HG02588 (cell line): Measurements from ENCODE around the gene FITM1.

Source experiments
- ATAC-seq: cut with Tn5 transposase; IDR thresholded peaks from one replicate; pipeline ENCODE4 v1.9.1; 2021; ENCODE audit warnings: mild to moderate bottlenecking, moderate library complexity; ENCODE audit not compliant: unreplicated experiment

Gene FITM1

GRCh38 chr14:24137529-24138395 lies 7.3 kb downstream of the FITM1 start:
- no peak for ATAC-seq

DNA sequence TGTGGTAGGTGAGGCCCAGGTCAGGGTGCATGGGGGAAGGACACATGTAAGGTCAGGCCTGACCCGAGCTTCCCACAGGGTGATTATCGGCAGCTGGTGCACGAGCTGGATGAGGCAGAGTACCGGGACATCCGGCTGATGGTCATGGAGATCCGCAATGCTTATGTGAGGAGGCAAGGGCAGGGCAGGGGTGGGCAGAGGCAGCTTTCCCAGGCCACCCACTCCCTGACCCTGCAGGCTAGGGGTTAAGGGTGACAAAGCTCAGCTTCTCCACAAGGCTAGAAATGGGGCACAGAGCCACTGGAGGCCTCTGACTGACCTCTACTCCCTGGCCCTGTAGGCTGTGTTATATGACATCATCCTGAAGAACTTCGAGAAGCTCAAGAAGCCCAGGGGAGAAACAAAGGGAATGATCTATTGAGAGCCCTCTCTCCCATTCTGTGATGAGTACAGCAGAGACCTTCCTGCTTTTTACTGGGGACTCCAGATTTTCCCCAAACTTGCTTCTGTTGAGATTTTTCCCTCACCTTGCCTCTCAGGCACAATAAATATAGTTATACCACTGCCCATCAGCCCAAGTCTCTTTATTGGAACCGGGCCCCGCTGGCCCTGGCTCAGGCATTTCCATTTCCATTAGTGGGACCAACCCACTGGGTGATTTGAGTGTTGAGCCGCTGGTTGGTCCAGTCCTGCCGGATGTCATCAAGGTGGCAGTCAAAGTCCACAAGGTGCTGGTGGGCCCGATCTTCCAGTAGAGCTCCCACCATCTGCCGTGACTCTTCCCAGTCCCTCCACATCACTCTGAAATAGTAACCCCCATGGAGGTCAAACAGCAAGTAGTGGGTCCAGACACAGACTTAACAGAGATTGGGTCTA lies 8.2 kb downstream of the FITM1 start:
- ATAC-seq: no peak

- ATAC-seq: no peak
Observed at GRCh38 chr14:24139272-24139934, 8.9 kb downstream of the FITM1 start.

DNA sequence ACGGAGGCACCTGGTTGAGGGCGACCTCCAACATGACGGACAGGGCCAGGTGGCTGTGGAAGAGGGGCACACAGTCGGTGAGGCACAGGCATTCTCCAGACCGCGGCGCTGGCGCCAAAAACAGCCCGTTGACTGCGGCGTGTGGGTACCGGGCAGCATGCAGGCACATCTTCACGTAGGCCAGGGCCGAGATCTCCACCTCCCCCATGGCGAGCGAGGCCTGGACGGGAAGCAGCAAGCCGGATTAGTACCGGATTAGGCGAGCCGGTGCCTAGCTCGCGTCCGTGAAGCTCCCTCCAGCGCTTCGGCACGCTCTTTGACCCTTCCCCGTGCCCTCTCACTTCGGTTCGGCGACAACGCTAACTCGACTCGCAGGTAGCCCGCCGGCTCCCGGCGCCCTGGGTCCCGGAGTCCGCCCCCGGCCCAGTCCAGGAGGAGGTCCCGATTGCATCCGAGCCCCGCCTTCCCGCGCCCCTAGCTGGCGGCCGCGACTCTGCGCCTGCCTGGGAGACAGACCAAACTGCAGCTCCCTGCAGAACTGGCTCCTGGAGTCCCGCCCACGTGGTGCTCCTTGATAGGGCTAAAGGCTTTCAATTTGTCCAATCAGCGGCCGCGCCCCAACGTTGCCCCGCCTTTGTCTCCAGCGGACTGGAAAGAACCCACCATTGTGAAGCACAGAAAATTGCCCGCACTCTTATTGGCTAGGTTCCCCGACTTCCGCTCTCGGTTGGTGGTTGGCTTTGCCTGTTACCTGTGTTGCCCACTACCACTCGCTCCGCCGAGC lies 10.8 kb downstream of the FITM1 start, which contains the start of gene EMC9:
TSS of gene EMC9 (minus strand) at position 495 of the 784 bp plus-strand sequence. CDS start at position 208, 287 bp downstream.
- peak; percentile 82 for ATAC-seq

- no peak for ATAC-seq
Observed at GRCh38 chr14:24143511-24143910, 13.1 kb downstream of the FITM1 start.

- ATAC-seq: no peak
Observed at GRCh38 chr14:24144451-24144850, 14.0 kb downstream of the FITM1 start.

DNA sequence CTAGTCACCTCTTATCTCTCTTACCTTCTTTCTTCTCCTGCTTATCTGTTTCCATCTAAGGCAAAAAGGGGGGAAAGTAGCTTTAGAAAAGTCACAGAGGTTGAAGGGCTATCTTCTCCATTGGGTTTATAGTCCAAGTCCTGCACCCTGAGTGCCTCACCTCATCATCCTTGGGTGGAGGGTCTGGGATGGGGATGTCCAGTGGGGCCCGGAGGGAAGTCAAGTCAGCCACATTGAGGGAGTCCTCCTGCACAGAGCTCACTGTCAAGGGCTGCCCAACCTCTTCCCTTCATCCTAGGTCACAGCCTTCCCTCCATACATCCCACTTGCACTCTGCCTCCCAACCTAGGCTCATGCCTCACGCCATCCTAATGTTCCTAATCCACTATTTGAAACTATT lies 14.8 kb downstream of the FITM1 start:
- no peak for ATAC-seq

GRCh38 chr14:24145690-24146452 lies 15.4 kb downstream of the FITM1 start:
- no peak for ATAC-seq

- ATAC-seq: peak; percentile 47
Observed at GRCh38 chr14:24146453-24146977, 16.1 kb downstream of the FITM1 start, which contains the start of gene PSME2. Gene PSME2 (minus strand): TSS chr14:24146610. CDS start chr14:24146581, 29 bp downstream.

DNA sequence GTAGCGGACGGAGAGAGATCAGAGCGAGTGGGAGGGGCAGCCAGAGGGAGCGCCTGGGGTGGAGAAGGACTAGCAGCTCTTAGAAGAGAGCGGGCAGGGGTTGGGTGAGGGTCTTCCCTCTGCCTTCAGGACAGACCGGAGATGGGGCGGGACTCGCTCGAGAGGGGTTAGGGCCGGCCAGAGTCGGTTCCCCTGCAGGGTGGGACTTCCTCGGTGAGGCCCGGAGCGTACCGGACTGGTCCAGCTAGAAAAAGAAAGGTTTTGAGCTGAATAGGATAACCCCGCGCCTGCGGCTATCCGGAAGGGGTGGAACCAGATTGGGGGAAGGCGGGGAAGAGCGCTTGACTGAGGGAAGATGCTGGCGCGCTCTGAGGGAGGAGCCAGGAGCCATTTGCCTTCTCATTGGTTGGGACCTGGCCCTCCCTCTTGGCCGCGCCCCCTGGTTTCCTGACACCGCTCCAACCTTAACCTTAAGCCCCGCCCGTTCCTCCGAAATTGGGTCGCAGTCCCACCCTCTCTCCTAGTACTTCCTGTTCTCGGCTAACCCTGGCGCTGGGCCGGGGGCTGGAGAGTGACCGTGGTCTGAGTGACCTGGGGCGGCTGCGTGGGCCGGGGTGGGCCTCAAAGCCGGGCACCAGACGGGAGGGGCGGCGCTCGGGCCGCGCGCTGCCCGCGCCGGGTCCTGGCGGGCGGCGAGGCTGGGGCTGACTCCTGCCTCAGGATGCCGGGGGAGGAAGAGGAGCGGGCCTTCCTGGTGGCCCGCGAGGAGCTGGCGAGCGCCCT lies 16.7 kb downstream of the FITM1 start, which contains the start of gene RNF31:
TSS of gene RNF31 (plus strand) at position 521 of the 783 bp plus-strand sequence. CDS start at position 722, 201 bp downstream.
- ATAC-seq: peak; percentile 80

DNA sequence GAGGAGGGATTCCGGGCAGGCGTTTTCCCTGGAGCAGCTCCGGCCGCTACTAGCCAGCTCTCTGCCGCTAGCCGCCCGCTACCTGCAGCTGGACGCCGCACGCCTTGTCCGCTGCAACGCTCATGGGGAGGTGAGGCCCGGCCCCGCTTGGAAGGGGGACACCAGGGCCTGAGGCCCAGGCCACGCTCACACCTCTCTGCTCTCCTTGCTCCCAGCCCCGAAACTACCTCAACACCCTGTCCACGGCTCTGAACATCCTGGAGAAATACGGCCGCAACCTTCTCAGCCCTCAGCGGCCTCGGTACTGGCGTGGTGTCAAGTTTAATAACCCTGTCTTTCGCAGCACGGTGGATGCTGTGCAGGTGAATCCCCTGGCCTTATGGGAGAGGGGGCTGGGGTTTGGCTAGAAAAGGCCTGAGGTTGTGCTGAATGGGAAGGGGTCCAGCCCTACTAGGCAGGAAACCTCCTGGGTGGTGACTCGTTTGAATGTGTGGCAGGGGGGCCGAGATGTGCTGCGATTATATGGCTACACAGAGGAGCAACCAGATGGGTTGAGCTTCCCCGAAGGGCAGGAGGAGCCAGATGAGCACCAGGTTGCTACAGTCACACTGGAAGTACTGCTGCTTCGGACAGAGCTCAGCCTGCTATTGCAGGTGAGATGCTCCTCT lies 17.4 kb downstream of the FITM1 start:
- no peak for ATAC-seq

GRCh38 chr14:24149302-24149969 lies 19.0 kb downstream of the FITM1 start:
- ATAC-seq: no peak

DNA sequence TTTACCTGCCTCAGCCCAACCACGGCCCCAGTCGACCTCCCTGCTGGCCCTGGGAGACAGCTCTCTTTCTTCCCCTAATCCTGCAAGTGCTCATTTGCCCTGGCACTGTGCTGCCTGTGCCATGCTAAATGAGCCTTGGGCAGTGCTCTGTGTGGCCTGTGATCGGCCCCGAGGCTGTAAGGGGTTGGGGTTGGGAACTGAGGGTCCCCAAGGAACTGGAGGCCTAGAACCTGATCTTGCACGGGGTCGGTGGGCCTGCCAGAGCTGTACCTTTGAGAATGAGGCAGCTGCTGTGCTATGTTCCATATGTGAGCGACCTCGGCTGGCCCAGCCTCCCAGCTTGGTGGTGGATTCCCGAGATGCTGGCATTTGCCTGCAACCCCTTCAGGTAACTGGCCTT lies 19.6 kb downstream of the FITM1 start:
- no peak for ATAC-seq

GRCh38 chr14:24150567-24150966 lies 20.1 kb downstream of the FITM1 start:
- ATAC-seq: no peak

GRCh38 chr14:24150993-24151392 lies 20.5 kb downstream of the FITM1 start:
- ATAC-seq: no peak

DNA sequence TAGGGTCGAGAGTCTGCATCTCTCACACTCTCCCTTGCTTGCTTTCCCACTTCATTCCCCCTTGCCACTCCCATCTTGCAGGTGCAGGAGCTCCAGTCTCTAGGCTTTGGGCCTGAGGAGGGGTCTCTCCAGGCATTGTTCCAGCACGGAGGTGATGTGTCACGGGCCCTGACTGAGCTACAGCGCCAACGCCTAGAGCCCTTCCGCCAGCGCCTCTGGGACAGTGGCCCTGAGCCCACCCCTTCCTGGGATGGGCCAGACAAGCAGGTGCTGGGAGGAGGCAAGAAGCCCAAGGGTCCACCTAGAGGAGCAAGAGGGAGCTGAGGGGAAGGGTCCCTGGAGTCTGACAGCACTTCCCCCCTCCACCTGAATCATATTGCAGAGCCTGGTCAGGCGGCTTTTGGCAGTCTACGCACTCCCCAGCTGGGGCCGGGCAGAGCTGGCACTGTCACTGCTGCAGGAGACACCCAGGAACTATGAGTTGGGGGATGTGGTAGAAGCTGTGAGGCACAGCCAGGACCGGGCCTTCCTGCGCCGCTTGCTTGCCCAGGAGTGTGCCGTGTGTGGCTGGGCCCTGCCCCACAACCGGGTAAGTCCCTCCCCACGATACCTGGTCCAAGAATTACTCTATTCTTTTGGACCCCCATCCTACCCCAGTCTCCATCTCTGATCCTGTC lies 21.1 kb downstream of the FITM1 start:
- no peak for ATAC-seq

DNA sequence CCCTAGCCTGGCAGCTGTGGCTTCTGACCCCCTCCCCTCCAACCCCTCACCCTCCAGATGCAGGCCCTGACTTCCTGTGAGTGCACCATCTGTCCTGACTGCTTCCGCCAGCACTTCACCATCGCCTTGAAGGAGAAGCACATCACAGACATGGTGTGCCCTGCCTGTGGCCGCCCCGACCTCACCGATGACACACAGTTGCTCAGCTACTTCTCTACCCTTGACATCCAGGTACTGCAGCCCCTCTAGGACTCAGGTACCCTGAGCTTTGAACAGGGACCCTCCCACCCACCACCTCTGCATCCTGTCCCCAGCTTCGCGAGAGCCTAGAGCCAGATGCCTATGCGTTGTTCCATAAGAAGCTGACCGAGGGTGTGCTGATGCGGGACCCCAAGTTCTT lies 24.6 kb downstream of the FITM1 start:
- ATAC-seq: no peak
